Neuronal stem cell (in vitro differentiated cells): ENCODE results near the gene ANOS1.

Source experiments
- DNase-seq: peaks from one replicate; pipeline ENCODE4 v3.0.0-alpha.2; 2013; ENCODE audit warnings: low spot score
- H2AFZ ChIP-seq: one replicate; pipeline ENCODE4 v1.6.1; 2013; ENCODE audit warnings: mild to moderate bottlenecking, low read length, inconsistent platforms
- H2AK5ac ChIP-seq: 2 replicates; pipeline ENCODE4 v1.6.1; 2013; ENCODE audit warnings: low read depth, mild to moderate bottlenecking, inconsistent platforms, low read length, moderate library complexity, mixed read lengths
- H2BK120ac ChIP-seq: 2 replicates; pipeline ENCODE4 v1.6.1; 2013; ENCODE audit warnings: low read depth, mild to moderate bottlenecking, inconsistent platforms, low read length, moderate library complexity, mixed read lengths
- H2BK12ac ChIP-seq: one replicate; pipeline ENCODE4 v1.6.1; 2013; ENCODE audit warnings: low read length, inconsistent platforms
- H2BK15ac ChIP-seq: 2 replicates; pipeline ENCODE4 v1.6.1; 2013; ENCODE audit warnings: mild to moderate bottlenecking, low read length, inconsistent platforms, mixed read lengths
- H2BK5ac ChIP-seq: one replicate; pipeline ENCODE4 v1.6.1; 2013; ENCODE audit warnings: inconsistent platforms, mild to moderate bottlenecking, low read length, moderate library complexity
- H3K14ac ChIP-seq: one replicate; pipeline ENCODE4 v1.6.1; 2013; ENCODE audit warnings: low read length, inconsistent platforms
- H3K18ac ChIP-seq: 2 replicates; pipeline ENCODE4 v1.6.1; 2013; ENCODE audit warnings: low read length, inconsistent platforms
- H3K23ac ChIP-seq: 2 replicates; pipeline ENCODE4 v1.6.1; 2013; ENCODE audit warnings: low read depth, mild to moderate bottlenecking, mixed read lengths, low read length, inconsistent platforms; ENCODE audit not compliant: poor library complexity
- H3K27ac ChIP-seq: replicated peaks from 3 replicates; pipeline ENCODE4 v1.5.1; 2013; ENCODE audit warnings: low read length, inconsistent platforms
- H3K27me3 ChIP-seq, 3 experiments: 2 replicates each; pipeline ENCODE4 v1.6.1; 2013; ENCODE audit warnings: low read length in 3 of 3, mild to moderate bottlenecking in 2 of 3, inconsistent platforms in 1 of 3, low read depth in 1 of 3, mixed read lengths in 1 of 3, moderate library complexity in 1 of 3; ENCODE audit not compliant: control insufficient read depth in 3 of 3, insufficient read depth in 3 of 3
- H3K36me3 ChIP-seq, 2 donors: replicated peaks in 1 of 2; 2 replicates each; pipeline ENCODE4 v1.6.1; 2013; ENCODE audit warnings: low read length in 2 of 2; ENCODE audit not compliant: control insufficient read depth in 2 of 2, insufficient read depth in 2 of 2
- H3K4ac ChIP-seq: 2 replicates; pipeline ENCODE4 v1.6.1; 2013; ENCODE audit warnings: inconsistent platforms, mild to moderate bottlenecking, low read length, moderate library complexity
- H3K4me1 ChIP-seq, 2 donors: 1 replicate in 1 of 2; 2 replicates in 1 of 2; pipeline ENCODE4 v1.6.1; 2013; ENCODE audit warnings: low read length in 2 of 2, low read depth in 1 of 2; ENCODE audit not compliant: control insufficient read depth in 2 of 2, insufficient read depth in 1 of 2
- H3K4me2 ChIP-seq: one replicate; pipeline ENCODE4 v1.6.1; 2013; ENCODE audit warnings: mild to moderate bottlenecking, low read length, inconsistent platforms; ENCODE audit not compliant: insufficient read depth, poor library complexity, severe bottlenecking
- H3K4me3 ChIP-seq, 2 donors: 2 replicates each; pipeline ENCODE4 v1.5.1; 2013; ENCODE audit warnings: low read length in 2 of 2, mild to moderate bottlenecking in 2 of 2, inconsistent platforms in 1 of 2, moderate library complexity in 1 of 2
- H3K79me1 ChIP-seq: one replicate; pipeline ENCODE4 v1.6.1; 2013; ENCODE audit warnings: low read depth, mild to moderate bottlenecking, inconsistent platforms, low read length, moderate library complexity
- H3K9ac ChIP-seq: one replicate; pipeline ENCODE4 v1.6.1; 2013; ENCODE audit warnings: mild to moderate bottlenecking, low read depth, low read length, inconsistent platforms; ENCODE audit not compliant: poor library complexity
- H3K9me3 ChIP-seq, 2 donors: replicated peaks in 1 of 2; 2 replicates each; pipeline versions ENCODE3 to v1.6.1; 2013; ENCODE audit warnings: low read length in 2 of 2, mild to moderate bottlenecking in 2 of 2, inconsistent platforms in 1 of 2, low read depth in 1 of 2, mixed read lengths in 1 of 2, moderate library complexity in 1 of 2; ENCODE audit not compliant: control insufficient read depth in 2 of 2, insufficient read depth in 1 of 2
- H4K8ac ChIP-seq: one replicate; pipeline ENCODE4 v1.6.1; 2013; ENCODE audit warnings: low read depth, mild to moderate bottlenecking, inconsistent platforms, low read length, moderate library complexity
- H4K91ac ChIP-seq: one replicate; pipeline ENCODE4 v1.6.1; 2013; ENCODE audit warnings: low read length, low read depth, mild to moderate bottlenecking, inconsistent platforms; ENCODE audit not compliant: poor library complexity
- WGBS, 2 donors: extraction: QIAGEN DNeasy Blood & Tissue Kit; methylation state at CpG; one replicate each; pipeline ENCODE4 v1.1.7; 2013; ENCODE audit warnings: missing lambda C conversion rate in 2 of 2, mixed read lengths in 1 of 2; ENCODE audit not compliant: insufficient read length in 2 of 2, insufficient replicate concordance in 1 of 2; ENCODE audit errors: extremely low coverage in 2 of 2; 5-methylcytosine and 5-hydroxymethylcytosine counted together

The ANOS1 gene

GRCh38 chrX:8484360-8484949, 247.5 kb downstream of the ANOS1 start:
- H3K27ac ChIP-seq, result no peak overlapping the region
- H3K79me1 ChIP-seq, result no peaks in the 10 kb centered on the region
- no peak overlapping the region for H3K23ac ChIP-seq
- H2BK5ac ChIP-seq, result no peak overlapping the region
- H2AK5ac ChIP-seq, result no peak overlapping the region
- no peak overlapping the region for H2BK12ac ChIP-seq
- no peak overlapping the region for H3K4me3 ChIP-seq
- H3K36me3 ChIP-seq, result no peaks in the 10 kb centered on the region
- no peak overlapping the region for H2BK120ac ChIP-seq
- H3K4me1 ChIP-seq, result no peaks in the 10 kb centered on the region
- no peak overlapping the region for H3K4me2 ChIP-seq
- H4K91ac ChIP-seq, result no peak overlapping the region
- no peak overlapping the region for H3K9ac ChIP-seq
- no peak overlapping the region for H2AFZ ChIP-seq
- no CpG with 5 or more reads among the region's 8 CpGs for WGBS, 2 donors
- no peaks in the 10 kb centered on the region for H3K9me3 ChIP-seq
- no peak overlapping the region for H3K18ac ChIP-seq
- no peak for DNase-seq
- no peaks in the 10 kb centered on the region for H3K27me3 ChIP-seq
- H3K4ac ChIP-seq, result no peak overlapping the region
- no peak overlapping the region for H2BK15ac ChIP-seq
- H4K8ac ChIP-seq, result no peak overlapping the region
- H3K14ac ChIP-seq, result no peak overlapping the region
